Retinal pigment epithelial cell (primary cell): ENCODE results near the gene INSYN1.

ENCODE experiments used
- DNase-seq: peaks from one replicate; pipeline ENCODE4 v3.0.0-alpha.2; 2010; ENCODE audit warnings: low read depth
- H3K4me3 ChIP-seq: 2 replicates; pipeline ENCODE4 v1.5.1; 2011; ENCODE audit warnings: mild to moderate bottlenecking, low read length, control low read depth, moderate library complexity
- CTCF ChIP-seq: conservative IDR thresholded peaks from 2 replicates; pipeline ENCODE4 v1.5.1; 2011; ENCODE audit warnings: low read depth, low read length, control low read depth, inconsistent platforms

The INSYN1 gene

GRCh38 chr15:73724212-73724611, 28.9 kb downstream of the INSYN1 start:
- H3K4me3 ChIP-seq, result no peak overlapping the region
- no peak for DNase-seq
- no peak for TF ChIP-seq CTCF

- no peak for DNase-seq
- no peak overlapping the region for H3K4me3 ChIP-seq
- TF ChIP-seq CTCF, result no peak
These were observed 30.0 kb downstream of the INSYN1 start for GRCh38 chr15:73723191-73723590.

GRCh38 chr15:73722425-73722824, 30.7 kb downstream of the INSYN1 start:
- no peak overlapping the region for H3K4me3 ChIP-seq
- DNase-seq, result no peak

GRCh38 chr15:73718694-73719093, 34.5 kb downstream of the INSYN1 start:
- DNase-seq, result no peak
- no peak for TF ChIP-seq CTCF
- H3K4me3 ChIP-seq, result no peak overlapping the region

More at GRCh38 chr15:73722425-73722824, 30.7 kb downstream of the INSYN1 start:
- TF ChIP-seq CTCF, result no peak

- TF ChIP-seq CTCF, result peak; percentile 38
- H3K4me3 ChIP-seq, result no peak overlapping the region
- no peak for DNase-seq
These were observed 35.3 kb downstream of the INSYN1 start for GRCh38 chr15:73717802-73718201.

- TF ChIP-seq CTCF, result no peak
- DNase-seq, result no peak
- H3K4me3 ChIP-seq, result no peak overlapping the region
These were observed 35.9 kb downstream of the INSYN1 start for GRCh38 chr15:73717206-73717605.

- H3K4me3 ChIP-seq, result no peak overlapping the region
- no peak for TF ChIP-seq CTCF
- DNase-seq, result no peak
These were observed 36.7 kb downstream of the INSYN1 start for GRCh38 chr15:73716417-73716816.
